PFSK-1 (cell line): Measurements from ENCODE around the gene FAXC.

Source experiments
- POLR2AphosphoS5 ChIP-seq: IDR thresholded peaks from 2 replicates; pipeline ENCODE4 v1.6.1; 2012; ENCODE audit warnings: low read depth, mild to moderate bottlenecking, control low read depth, low read length, moderate library complexity
- REST ChIP-seq, 2 experiments: IDR thresholded peaks; 2 replicates each; pipeline versions ENCODE4 v1.6.1 to v1.8.0; 2011 to 2012; ENCODE audit warnings: low read depth in 2 of 2, low read length in 2 of 2, control low read depth in 1 of 2, inconsistent platforms in 1 of 2, mild to moderate bottlenecking in 1 of 2, moderate library complexity in 1 of 2; ENCODE audit not compliant: insufficient read depth in 1 of 2
- TAF1 ChIP-seq: IDR thresholded peaks from 2 replicates; pipeline ENCODE4 v1.6.1; 2012; ENCODE audit warnings: low read length, control low read depth, borderline replicate concordance; ENCODE audit not compliant: insufficient read depth

GRCh38 chr6:99288668-99289067, 60.8 kb downstream of the FAXC start:
- TF ChIP-seq REST (IDR thresholded peaks at IDR 0.05; ENCODE audit: insufficient read depth in 1 of 2, low read depth in 2 of 2, low read length in 2 of 2) (no peak), TAF1 (no peak), POLR2AphosphoS5 (no peak)
